GM12874 (cell line): Measurements from ENCODE around the gene TAS2R10.

ENCODE experiments used
- TF ChIP-seq, protein P1 (sequence below): IDR thresholded peaks from 2 replicates; pipeline ENCODE4 v1.5.1; 2011; ENCODE audit warnings: low read depth, mild to moderate bottlenecking, control low read depth, low read length, moderate library complexity; ENCODE audit not compliant: insufficient read depth

The TAS2R10 gene

DNA sequence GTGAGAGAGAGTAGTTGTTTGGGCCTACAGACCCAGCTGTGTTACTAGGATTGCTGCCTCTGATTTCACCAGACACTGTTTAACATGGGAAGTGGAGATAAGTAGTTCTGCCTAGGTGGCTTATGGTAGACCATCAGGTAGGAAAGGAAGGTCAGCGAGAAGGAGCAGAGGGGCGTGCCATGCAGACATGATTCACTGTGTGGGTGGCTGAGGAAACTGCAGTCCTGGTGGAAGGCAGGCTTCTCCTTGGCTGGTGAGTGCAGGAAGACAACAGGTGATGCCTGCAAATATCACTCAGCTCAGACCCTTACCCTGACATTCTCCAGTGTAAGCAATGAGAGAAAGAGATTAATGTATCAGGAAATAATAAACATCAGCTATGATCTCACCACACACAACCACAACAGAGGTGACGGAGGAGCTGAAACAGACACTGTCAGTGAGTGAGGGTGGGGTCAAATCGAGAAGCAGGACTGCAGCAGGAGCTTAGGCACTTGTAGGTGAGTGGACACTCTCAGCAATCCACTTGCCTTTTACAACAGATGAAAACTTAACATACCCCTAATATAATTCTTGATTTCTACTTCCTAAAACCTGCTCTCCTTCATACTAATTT lies 25.2 kb upstream of the TAS2R10 start:
- TF ChIP-seq, protein P1, sequence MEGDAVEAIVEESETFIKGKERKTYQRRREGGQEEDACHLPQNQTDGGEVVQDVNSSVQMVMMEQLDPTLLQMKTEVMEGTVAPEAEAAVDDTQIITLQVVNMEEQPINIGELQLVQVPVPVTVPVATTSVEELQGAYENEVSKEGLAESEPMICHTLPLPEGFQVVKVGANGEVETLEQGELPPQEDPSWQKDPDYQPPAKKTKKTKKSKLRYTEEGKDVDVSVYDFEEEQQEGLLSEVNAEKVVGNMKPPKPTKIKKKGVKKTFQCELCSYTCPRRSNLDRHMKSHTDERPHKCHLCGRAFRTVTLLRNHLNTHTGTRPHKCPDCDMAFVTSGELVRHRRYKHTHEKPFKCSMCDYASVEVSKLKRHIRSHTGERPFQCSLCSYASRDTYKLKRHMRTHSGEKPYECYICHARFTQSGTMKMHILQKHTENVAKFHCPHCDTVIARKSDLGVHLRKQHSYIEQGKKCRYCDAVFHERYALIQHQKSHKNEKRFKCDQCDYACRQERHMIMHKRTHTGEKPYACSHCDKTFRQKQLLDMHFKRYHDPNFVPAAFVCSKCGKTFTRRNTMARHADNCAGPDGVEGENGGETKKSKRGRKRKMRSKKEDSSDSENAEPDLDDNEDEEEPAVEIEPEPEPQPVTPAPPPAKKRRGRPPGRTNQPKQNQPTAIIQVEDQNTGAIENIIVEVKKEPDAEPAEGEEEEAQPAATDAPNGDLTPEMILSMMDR, result no peak

DNA sequence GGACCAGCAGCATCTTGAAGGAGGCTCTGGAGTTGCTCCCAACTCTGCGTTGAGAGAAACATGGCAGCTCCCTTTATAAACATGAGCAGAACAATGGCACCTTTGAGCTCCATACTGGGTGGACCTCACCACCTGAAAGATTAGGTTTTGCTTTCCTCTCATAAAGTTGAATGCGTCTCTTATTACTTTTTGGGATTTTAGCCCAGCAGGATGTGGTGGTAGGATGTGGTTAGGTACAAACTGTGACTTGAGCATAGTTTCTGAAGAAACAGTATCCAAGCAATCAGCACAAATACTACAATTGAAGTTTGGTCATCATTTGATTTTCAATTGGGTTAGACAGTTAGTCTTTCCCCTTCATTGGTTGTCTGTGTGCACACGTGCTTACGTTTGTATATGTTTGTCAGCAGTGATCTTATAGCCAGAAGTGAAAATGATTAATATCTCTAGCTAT lies 23.3 kb upstream of the TAS2R10 start, which contains the start of gene PRR4:
Gene PRR4, minus strand, starts transcription at position 51 of the 454 bp plus-strand sequence. Its CDS starts 38 bp downstream, at position 13.
- TF ChIP-seq, protein P1, result no peak

DNA sequence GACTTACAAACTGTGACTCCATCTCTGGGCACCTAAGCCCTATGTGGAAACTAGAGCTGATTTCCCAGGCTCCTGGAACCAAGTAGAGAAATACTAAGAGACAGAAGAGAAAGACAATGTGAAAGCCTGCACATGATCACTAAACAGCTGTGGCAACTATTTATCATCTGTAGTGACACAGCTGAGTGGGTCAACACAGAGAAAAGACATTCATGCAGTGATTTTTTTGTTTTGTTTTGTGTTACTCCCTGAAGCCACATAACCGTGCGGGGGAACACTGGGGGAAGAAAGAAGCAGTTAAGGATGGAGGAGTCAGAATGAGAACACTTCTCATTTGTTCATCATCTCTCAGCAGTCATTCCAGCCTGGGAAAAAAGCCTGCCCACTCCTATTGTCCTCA lies 21.6 kb upstream of the TAS2R10 start:
- TF ChIP-seq, protein P1, result no peak

DNA sequence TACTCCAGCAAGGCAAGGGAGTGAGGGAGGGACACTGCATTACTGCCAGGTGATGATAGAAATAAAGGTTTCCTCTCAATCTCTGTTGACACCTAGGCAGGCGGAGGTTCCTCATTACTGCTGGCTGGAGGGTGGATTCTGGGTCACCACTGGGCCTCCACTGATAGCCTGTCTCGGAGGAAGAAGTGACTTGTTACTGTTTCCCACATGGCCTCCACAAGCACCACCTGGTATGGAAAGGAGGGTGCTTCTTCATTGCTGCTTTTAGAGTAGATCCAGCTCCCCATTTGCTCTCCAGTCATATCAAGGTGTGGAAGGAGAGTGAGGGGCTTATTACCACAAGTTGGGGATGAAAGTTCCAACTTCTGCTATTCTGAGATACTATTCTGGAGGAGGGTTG lies 16.7 kb upstream of the TAS2R10 start:
- TF ChIP-seq, protein P1, result no peak

DNA sequence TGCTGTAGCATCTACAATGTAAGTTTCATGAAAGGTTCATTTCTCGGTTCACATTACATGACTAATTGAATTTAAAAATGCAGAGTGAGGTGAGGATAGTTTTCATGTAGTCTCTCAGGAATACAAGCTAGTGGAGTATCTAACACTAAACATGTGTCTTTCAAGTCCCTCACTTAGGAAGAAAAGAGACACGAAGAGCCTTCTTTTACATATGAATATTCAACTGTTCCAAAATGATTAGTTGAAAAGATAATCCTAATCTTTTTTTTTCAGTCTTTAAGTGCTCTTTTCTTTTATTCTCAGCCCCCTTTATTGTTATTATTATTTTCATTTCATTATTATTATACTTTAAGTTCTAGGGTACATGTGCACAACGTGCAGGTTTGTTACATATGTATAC lies 12.3 kb upstream of the TAS2R10 start:
- TF ChIP-seq, protein P1, result no peak

DNA sequence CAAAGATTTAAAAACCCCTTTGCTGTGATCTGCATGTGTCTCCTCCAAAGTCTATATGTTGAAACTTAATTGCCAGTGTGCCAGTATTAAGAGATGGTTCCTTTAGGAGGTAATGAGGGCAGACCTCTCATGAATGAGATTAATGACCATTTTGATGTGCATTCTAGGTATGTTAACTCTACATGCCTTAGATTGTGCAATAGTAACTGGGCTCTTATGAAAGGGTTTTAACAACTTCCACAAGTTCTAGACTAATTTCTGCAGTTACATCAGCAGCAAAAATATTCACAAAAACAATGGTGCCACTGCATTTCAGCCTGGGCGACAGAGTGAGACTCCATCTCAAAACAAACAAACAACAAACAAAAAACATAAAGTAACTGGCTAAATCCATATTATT lies 3.8 kb upstream of the TAS2R10 start:
- TF ChIP-seq, protein P1, result no peak

DNA sequence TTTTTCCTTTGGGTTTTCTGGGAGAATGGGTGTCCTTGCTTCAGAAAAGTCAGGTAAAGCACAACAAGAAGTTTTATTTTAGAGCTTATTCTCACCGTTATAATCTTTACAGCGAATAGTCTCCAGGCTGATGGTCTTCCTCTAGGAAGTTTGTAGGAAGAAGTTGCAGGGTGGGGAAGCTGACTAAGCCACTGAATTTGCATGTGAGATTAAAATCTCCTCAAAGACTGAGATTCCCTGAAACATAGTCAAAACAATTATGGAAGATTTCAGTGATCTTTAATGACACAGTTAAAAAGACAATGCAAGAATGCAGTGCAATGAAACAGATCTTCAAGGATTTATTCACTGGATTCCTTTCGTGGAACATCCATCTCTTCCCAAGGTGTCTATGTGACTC lies 1.2 kb downstream of the TAS2R10 start:
- TF ChIP-seq, protein P1, result no peak
